ENCODE results near the gene MOV10.
"Not testable (repeated sequence)": the region's sequence is repeated elsewhere in the genome, so short reads cannot be mapped to it uniquely, and the experiment has no call there.

The MOV10 gene, protein sequence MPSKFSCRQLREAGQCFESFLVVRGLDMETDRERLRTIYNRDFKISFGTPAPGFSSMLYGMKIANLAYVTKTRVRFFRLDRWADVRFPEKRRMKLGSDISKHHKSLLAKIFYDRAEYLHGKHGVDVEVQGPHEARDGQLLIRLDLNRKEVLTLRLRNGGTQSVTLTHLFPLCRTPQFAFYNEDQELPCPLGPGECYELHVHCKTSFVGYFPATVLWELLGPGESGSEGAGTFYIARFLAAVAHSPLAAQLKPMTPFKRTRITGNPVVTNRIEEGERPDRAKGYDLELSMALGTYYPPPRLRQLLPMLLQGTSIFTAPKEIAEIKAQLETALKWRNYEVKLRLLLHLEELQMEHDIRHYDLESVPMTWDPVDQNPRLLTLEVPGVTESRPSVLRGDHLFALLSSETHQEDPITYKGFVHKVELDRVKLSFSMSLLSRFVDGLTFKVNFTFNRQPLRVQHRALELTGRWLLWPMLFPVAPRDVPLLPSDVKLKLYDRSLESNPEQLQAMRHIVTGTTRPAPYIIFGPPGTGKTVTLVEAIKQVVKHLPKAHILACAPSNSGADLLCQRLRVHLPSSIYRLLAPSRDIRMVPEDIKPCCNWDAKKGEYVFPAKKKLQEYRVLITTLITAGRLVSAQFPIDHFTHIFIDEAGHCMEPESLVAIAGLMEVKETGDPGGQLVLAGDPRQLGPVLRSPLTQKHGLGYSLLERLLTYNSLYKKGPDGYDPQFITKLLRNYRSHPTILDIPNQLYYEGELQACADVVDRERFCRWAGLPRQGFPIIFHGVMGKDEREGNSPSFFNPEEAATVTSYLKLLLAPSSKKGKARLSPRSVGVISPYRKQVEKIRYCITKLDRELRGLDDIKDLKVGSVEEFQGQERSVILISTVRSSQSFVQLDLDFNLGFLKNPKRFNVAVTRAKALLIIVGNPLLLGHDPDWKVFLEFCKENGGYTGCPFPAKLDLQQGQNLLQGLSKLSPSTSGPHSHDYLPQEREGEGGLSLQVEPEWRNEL

GRCh38 chr1:112674440-112674985 lies at the start of gene MOV10:
Gene MOV10, plus strand, starts transcription at chr1:112674659. Its CDS starts 254 bp downstream, at chr1:112674913.
- DNase-seq = peak; percentile 91

DNA sequence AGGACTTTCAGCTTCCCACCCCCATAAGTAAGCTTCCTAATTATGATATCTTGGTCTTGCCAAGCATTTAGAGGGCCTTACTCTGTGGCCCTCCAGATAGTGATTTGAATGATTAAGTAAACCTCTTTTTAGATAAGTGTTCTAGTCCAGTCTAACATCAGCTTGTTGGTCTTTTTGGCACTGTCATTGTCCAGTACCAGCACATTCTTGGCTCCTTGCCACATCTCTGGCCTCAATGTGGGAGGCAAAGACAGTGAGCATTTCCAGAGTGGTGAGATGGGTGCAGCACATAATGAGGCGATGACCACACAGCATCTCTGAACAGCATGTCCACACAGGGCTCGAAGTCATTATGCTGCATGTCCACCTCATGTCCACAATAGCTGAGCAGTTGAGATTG lies 48.8 kb upstream of the MOV10 start:
- peak; percentile 75 for DNase-seq

DNA sequence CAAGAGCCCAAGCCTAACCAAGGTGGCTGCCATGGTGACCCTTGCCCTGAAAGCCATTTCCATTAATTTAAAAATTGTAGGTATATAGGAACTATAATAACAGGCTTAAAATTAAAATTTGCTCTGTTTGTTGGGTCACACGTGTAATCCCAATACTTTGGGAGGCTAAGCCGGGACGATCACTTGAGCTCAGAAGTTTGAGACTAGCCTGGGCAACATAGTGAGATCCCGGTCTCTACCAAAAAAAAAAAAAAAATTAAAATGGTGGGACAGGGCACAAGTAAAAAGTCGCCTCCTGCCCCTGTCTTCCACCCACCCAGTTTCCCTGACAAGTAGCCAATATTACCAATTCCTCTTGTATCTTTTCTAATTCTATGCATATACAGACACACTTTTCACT lies 48.3 kb upstream of the MOV10 start:
- no peak for DNase-seq

DNA sequence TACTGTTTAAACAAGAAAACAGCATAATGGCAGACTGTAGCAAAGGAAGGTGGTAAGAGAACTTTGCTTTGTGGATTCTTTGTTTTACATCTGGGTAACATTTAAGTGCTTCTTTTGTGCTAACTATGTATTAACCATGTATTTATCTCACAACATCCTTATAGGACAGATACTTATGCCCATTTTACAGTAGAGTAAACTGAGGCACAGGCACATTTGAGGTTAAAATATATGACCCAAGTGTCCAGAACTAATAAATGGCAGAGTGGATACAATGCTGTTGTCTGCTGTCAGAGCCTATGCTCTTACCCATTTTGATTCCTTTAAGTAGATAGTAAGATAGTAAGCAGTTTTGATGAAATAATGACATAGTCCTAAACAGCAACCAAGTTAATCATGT lies 47.6 kb upstream of the MOV10 start:
- no peak for DNase-seq

- DNase-seq = peak; percentile 37
Observed at GRCh38 chr1:112628516-112628915, 45.9 kb upstream of the MOV10 start.

GRCh38 chr1:112629256-112629655 lies 45.2 kb upstream of the MOV10 start:
- DNase-seq = no peak

GRCh38 chr1:112633628-112634027 lies 40.8 kb upstream of the MOV10 start:
- DNase-seq = peak; percentile 60

GRCh38 chr1:112634367-112634766 lies 40.1 kb upstream of the MOV10 start:
- peak; percentile 33 for DNase-seq

- no peak for DNase-seq
Observed at GRCh38 chr1:112636056-112636455, 38.4 kb upstream of the MOV10 start.

DNA sequence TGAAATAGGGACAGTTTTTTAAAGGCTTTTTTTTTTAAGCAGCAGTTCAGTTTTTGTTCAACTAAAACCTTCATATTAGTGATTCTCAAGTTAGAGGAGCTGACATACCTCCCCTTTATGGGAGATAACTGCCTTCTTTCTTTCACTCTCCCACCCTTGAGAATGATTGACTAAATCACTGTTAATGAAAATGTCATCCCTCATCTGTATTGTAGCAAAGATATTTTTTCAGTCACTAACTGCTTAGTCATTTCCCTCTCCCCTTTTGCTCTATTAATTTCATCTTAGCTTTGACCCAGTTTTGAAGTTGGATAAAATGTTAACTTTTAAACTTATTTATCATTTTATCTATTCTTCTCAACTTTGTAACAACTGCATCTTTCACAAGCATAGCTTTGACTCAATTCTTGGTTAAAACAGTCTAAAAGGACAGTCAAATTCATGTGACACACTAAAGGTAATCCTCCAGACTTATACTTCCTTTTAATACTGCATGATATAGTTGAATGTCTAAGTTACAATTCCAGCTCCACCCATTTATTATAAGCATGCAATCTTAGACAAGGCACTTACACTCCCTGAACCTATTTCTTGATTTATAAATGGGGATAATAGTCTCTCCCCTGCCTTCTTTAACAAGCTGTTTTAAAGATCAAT lies 37.7 kb upstream of the MOV10 start:
- DNase-seq = no peak

GRCh38 chr1:112637254-112638109 lies 37.0 kb upstream of the MOV10 start:
- DNase-seq = no peak

DNA sequence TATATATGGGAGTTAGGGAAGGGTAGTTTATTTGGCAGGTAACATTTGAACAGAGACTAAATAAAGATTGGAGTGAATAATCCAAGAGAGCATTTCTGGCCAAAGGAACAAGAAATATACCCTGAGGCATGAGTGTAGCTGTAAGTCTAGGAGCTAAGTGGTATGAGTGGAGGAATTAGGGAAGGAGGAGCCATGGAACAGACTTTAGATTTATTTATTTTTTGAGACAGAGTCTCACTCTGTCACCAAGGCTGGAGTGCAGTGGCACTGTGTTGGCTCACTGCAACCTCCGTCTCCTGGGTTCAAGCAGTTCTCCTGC lies 36.4 kb upstream of the MOV10 start:
- DNase-seq = no peak

DNA sequence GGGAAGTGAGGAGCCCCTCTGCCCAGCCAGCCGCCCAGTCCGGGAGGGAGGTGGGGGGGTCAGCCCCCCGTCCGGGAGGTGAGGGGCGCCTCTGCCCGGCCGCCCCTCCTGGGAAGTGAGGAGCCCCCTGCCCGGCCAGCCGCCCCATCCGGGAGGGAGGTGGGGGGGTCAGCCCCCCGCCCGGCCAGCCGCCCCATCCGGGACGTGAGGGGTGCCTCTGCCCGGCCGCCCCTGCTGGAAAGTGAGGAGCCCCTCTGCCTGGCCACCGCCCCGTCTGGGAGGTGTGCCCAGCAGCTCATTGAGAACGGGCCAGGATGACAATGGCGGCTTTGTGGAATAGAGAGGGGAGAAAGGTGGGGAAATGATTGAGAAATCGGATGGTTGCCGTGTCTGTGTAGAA lies 34.0 kb upstream of the MOV10 start:
- not testable (repeated sequence) for DNase-seq

DNA sequence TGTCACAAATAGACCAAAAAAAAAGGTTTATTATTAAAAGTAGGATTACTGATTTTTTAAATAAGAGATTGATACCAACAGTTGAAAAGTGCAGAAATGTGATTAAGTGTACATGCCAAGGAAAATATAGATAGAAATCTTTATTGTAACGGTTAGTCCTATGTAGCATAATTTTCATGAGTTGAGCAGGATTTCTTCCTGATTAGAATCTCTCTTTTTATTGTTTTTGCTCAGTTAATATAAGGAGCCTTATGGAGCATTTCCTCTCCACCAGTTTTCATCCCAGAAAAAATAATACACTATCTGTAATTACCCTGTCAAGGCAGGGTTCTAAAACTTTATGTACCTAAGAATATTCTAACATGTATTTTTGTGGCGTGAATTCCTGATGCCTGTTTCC lies 31.4 kb upstream of the MOV10 start:
- DNase-seq = no peak

GRCh38 chr1:112646225-112646624 lies 28.2 kb upstream of the MOV10 start:
- DNase-seq = no peak

- no peak for DNase-seq
Observed at GRCh38 chr1:112651205-112651604, 23.3 kb upstream of the MOV10 start.

DNA sequence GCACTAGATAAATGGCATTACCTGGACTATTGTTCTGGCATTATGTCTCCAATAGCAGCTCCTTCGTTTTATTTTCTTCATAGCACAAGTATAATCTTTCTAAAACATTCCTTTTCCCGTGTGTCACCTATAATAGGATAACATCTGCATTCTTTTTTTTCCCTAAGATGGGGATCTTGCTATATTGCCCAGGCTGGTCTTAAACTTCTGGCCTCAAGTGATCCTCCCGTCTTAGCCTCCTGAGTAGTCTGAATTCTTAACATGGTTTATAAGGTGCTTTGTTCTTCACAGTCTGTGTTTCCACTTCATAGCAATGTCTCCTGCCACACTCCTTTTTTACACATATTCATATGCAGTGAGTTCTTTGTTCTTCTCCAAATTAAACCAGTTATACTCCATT lies 8.6 kb upstream of the MOV10 start:
- DNase-seq = no peak

GRCh38 chr1:112666946-112667345 lies 7.5 kb upstream of the MOV10 start:
- no peak for DNase-seq

- DNase-seq = no peak
Observed at GRCh38 chr1:112672009-112672408, 2.5 kb upstream of the MOV10 start.

DNA sequence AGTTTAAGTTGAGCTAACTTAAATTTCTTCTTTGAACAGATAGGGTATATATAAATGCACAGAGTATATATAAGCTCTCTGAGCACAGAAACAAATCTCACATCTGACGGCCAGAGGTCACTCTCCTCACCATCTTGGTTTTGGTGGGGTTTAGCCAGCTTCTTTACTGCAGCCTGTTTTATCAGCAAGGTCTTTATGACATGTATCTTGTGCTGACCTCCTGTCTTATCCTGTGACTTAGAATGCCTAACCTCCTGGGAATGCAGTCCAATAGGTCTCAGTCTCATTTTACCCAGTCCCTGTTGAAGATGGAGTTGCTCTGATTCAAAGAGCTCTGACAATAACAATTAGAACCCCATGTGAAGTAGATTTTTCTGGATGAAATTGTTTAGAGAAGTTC lies 1.6 kb upstream of the MOV10 start:
- peak; percentile 29 for DNase-seq

- peak; percentile 65 for DNase-seq
Observed at GRCh38 chr1:112673592-112674439, 643 bp upstream of the MOV10 start.
